ENCODE results near the gene ACP1.

- TF ChIP-seq POLR2A (IDR thresholded peaks at IDR 0.05) (no peak), CTCF (IDR thresholded peaks at IDR 0.05) (no peak)
Measured at GRCh38 chr2:257842-258241, 6.9 kb upstream of the ACP1 start.
